ENCODE results near the gene ATRN.
"Not testable (repeated sequence)": the region's sequence is repeated elsewhere in the genome, so short reads cannot be mapped to it uniquely, and the experiment has no call there.

The ATRN gene

GRCh38 chr20:3572151-3572550 lies 101.3 kb downstream of the ATRN start:
- no peak for DNase-seq

DNA sequence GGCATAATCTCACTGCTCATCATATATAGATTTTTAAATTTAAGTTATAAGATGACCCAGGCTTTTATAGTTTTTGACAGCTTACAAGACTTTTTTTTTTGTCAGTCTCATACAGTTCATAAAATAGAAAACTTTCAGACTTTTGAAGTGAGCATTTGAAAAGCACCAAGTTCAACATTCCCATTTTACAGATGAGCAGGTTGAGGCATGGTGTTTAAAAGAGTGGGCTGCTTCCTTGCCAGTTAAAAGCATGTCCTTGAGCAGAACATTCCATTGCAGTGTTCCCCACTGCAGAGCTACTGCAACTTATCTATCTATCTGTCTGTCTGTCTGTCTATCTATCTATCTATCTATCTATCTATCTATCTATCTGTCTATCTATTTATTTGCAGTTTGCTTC lies 105.5 kb downstream of the ATRN start:
- DNase-seq, result no peak

DNA sequence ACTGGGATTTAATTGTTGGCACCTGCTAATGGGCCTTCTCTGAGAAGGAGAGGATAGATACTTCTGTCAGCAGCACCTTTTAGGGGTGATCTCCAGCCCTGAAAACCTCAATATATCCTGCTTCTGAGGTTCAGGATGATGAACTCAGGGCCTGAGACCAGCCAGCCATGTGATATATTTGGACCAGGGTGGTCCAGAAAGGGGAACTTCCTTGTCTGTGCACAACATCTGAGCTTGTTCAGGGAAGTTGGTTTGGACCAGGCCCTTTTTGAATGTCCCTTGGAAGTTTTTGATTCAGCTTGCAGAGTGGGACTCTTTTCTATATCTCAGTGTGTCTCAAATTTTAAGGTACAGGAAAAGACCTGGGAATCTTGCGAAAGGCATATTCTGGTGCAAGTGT lies 106.5 kb downstream of the ATRN start:
- no peak for DNase-seq

- no peak for DNase-seq
Observed at GRCh38 chr20:3580412-3580811, 109.6 kb downstream of the ATRN start.

DNA sequence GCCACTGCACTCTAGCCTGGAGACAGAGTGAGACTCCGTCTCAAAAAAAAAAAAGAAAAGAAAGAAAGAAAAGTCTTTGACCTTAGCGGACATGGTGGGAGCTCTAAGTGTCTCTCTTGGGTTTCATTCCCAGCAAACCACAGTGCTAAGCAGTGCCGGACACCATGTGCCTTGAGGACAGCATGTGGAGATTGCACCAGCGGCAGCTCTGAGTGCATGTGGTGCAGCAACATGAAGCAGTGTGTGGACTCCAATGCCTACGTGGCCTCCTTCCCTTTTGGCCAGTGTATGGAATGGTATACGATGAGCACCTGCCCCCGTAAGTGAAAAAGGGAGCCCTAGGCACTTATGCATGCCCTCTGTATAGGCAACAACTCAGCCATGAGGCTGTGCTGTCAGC lies 112.9 kb downstream of the ATRN start:
- DNase-seq, result no peak

GRCh38 chr20:3586093-3586492 lies 115.3 kb downstream of the ATRN start:
- DNase-seq, result no peak

DNA sequence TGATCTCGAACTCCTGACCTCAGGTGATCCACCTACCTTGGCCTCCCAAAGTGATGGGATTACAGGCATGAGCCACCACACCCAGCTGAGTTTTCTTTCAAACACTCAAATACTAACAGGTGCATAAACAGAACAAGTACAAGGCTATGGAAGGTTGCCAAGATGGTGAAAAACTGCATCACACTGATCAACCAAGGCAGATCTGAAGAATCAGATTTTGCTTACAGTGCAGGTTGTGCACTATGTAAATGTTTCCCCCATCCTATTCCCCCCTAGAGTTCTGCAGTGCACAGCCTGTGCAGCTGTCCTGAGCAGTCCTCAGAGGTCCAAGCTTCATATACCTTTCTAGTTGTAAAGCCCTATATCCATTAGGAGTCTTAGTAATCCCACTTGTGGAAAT lies 119.3 kb downstream of the ATRN start:
- no peak for DNase-seq

DNA sequence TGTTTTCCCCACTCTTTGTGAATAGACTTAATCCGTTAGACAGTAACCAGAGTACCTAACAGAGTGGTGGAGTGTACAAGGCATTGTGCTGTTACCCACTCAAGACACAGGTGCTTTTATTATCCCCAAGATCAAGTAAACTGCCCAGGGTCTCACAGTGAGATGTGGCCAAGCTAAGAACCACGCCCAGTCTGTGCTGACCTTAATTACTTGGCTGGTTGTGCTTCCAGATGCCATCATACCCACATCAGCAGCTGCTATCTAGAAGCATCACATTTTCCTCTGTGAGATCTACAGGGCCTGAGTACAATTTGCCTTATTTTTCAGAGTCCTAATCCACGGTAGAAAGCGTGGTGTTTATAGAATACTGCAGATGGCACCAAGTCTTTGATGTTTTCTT lies 122.1 kb downstream of the ATRN start:
- no peak for DNase-seq

- no peak for DNase-seq
Observed at GRCh38 chr20:3595541-3595940, 124.7 kb downstream of the ATRN start.

GRCh38 chr20:3603108-3603507 lies 132.3 kb downstream of the ATRN start:
- DNase-seq, result no peak

GRCh38 chr20:3605386-3605886 lies 134.6 kb downstream of the ATRN start:
- DNase-seq, result not testable (repeated sequence)

DNA sequence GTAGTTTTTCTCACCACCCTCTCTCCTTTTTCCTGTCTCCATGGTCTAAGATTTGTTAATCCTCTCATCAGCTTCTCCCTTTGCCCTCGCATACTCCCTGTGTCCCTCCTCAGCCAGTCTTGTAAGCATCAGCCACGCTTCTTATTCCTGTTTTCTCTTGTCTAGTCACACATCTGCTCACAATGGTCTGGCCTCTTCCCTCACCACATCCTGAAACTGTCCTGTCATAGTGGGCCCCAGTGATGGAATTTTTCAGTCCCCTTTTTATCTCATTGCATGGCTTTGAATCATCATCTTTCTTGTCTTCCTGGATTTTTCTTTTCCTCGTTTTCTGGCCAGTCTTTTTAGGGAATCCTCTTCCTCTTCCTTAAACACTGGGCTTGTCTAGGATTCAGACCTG lies 135.2 kb downstream of the ATRN start:
- DNase-seq, result no peak

GRCh38 chr20:3611901-3612300 lies 141.1 kb downstream of the ATRN start:
- DNase-seq, result no peak

GRCh38 chr20:3612795-3613572 lies 142.2 kb downstream of the ATRN start:
- no peak for DNase-seq

DNA sequence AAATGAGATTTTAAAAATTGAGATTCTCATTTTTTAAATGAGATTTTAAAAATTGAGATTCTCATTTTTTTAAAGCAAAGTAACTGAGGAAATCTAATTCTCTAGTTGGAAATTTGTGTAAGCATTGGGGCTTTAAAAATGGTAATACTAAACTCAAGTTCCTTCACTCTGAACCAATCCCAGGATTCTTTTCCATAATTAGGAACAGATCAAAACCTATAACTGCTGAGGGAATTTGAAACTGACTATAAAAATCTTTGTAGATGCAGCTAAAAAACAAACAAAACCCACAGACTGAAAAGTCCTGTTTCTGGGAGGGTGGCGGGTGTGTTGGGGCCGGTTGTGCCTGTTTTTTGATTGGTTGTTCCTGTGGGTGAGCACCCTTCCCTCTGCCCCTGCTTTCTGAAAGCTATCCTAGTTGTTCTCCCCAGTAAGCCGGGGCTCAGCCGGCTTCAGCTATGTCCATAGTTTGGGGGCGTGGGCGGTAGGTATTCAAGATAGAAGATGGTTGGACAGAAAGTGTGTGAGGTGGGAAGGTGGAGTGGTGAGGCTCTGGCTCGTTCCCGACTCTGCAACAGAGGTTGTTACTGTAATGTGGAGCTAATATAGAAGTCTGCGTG lies 143.1 kb downstream of the ATRN start:
- no peak for DNase-seq

DNA sequence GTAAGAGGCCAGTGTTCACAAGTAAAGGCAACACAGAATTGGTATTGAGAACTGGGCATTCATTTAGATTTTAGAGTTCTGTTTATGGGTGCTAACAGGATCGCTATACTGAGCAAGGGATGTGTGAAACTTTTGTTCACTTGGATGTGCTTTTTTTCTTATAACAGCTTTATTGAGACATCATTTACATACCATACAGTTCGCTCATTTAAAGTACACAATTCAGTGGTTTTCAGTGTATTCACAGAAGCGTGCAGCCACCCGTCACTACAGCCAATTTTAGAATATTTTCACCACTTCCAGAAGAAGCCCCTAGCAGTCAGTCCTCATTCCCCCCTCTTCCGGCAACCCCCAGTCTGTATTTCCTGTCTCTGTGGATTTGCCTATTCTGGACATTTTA lies 143.6 kb downstream of the ATRN start:
- no peak for DNase-seq

DNA sequence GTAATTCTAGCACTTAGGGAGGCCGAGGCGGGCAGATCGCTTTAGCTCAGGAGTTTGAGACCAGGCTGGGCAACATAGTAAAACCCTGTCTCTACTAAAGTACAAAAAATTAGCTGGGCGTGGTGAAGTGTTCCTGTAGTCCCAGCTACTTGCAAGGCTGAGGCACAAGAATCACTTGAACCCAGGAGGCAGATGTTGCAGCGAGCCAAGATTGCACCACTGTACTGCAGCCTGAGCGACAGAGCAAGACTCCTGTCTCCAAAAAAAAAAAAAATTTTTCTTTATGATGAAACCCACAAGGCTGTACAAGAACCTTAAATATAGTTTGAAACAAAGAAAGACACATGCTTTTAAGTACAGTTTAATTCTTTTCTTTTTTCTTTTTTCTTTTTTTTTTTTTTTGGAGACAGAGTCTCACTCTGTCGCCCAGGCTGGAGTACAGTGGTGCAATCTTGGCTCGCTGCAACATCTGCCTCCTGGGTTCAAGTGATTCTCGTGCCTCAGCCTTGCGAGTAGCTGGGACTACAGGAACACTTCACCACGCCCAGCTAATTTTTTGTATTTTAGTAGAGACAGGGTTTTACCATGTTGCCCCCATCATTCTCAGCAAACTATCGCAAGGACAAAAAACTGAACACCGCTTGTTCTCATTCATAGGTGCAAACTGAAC lies 144.5 kb downstream of the ATRN start:
- not testable (repeated sequence) for DNase-seq

GRCh38 chr20:3616250-3616649 lies 145.4 kb downstream of the ATRN start:
- no peak for DNase-seq

GRCh38 chr20:3621111-3621510 lies 150.3 kb downstream of the ATRN start:
- no peak for DNase-seq

GRCh38 chr20:3622406-3622805 lies 151.6 kb downstream of the ATRN start:
- no peak for DNase-seq

DNA sequence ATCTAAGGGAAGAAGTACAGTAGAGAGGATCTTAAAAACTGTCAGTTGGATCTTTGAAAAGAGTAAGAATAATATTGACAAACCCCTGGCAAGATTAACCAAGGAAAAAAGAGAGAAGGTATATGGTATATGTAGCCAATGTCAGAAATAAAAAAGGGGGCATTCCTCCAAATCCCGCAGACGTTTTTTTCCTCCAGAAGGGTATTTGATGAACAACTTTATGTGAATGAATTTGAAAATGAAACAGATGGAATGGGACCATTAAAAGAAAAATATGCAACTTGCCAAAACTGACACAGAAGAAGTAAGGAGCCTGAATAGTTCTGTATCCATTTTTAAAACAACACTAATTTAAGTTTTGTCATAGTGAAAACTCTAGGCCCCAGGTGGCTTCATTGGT lies 156.7 kb downstream of the ATRN start:
- DNase-seq, result no peak

DNA sequence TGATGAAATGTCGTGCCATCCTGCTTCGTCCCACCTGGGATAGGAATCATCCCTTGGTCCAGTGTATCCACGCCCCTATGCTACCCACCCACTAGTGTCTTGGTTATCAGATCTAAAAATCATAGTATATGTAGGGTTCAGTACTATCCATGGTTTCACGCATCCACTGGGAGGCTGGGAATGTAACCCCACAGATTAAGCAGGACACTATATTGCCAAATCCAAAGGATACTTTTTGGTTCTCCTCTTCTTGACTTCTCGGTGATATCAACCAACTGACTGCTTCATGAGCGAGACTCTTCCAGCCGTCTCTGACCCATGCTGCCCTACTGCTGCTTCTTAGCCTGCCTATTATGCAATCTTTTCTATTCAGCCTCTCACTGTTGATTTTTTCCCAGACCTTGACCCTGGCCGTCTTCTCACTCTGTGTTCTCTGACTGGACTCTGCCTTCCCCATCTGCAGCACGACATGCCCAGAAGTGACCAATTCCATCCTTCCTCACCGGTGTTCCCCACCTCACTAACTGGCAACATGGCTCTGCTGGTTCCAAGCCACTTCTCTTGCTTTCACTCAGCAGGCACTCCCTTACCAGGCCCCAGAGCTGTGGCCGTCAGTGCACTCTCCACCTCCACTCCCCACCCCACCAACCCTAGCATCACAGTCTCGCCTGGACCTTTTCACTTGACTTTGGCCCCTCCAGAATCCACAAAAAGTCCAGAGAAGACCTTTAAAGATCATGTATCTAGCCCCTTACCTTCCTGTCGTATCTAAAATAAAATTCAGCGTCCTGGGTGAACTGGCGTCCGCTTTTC lies 157.9 kb downstream of the ATRN start:
- DNase-seq, result no peak

GRCh38 chr20:3629893-3630292 lies 159.1 kb downstream of the ATRN start:
- no peak for DNase-seq

Data from T1000 (cell line).